ENCODE results near the gene TRAPPC14.

DNA sequence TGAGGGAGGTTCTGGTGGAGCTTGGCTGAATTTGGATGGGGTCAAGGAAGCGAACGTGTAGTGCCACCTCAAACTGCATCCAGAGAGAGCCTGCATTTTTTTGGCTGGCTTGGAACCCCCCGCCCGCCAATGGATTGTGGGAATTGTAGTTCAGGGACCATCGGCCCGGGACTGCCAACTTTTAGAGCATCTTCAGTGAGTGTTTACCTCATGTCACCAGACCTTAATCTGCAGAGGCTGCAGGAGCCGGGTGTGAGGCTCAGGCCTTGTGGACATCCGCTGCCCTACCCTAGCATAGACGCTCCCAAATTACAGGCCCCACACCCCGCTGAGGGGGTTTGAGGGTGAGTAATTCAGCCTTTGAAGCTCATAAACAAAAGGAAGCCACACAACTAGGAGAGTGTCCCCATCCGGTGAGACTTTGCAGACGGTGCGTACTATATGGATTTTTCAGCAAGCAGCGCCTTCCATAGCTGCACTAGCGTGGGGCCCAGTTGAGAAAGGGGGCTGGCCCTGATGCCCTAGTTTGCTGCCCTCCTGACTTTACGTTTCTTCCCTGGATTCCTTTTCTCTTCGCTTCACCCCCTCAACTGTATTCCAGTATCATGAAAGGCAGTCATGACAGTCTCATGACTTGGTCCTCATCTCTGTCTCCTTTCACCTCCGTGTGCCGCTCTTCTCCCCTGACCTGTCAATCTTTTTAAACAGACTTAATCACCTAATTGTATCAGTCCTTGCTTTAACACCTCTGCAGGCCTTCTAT is 38.4 kb downstream of the TRAPPC14 start:
- TF ChIP-seq, protein P1, sequence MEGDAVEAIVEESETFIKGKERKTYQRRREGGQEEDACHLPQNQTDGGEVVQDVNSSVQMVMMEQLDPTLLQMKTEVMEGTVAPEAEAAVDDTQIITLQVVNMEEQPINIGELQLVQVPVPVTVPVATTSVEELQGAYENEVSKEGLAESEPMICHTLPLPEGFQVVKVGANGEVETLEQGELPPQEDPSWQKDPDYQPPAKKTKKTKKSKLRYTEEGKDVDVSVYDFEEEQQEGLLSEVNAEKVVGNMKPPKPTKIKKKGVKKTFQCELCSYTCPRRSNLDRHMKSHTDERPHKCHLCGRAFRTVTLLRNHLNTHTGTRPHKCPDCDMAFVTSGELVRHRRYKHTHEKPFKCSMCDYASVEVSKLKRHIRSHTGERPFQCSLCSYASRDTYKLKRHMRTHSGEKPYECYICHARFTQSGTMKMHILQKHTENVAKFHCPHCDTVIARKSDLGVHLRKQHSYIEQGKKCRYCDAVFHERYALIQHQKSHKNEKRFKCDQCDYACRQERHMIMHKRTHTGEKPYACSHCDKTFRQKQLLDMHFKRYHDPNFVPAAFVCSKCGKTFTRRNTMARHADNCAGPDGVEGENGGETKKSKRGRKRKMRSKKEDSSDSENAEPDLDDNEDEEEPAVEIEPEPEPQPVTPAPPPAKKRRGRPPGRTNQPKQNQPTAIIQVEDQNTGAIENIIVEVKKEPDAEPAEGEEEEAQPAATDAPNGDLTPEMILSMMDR (conservative IDR thresholded peaks at IDR 0.05; ENCODE audit: low read depth, low read length), result no peak
- TF ChIP-seq EZH2phosphoT487 (IDR thresholded peaks at IDR 0.05; ENCODE audit: borderline replicate concordance, low read length), result no peak
